Measurements from ENCODE around the gene TCEANC2.
"Not testable (repeated sequence)": the region's sequence is repeated elsewhere in the genome, so short reads cannot be mapped to it uniquely, and the experiment has no call there.

DNA sequence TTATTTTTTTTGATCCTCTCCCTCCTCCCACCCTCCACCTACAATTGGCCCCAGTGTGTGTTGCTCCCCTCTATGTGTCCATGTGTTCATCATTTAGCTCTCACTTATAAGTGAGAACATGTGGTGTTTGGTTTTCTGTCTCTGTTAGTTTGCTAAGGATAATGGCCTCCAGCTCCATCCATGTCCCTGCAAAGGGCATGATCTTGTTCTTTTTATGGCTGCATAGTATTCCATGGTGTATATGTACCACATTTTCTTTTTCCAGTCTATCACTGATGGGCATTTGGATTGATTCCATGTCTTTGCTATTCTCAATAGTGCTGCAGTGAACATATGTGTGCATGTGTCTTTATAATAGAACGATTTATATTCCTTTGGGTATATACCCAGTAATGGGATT lies 28.6 kb upstream of the TCEANC2 start:
- not testable (repeated sequence) for TF ChIP-seq POLR2A, EP300, POLR2AphosphoS5 (IDR thresholded peaks at IDR 0.05)
- TF ChIP-seq, protein P1, sequence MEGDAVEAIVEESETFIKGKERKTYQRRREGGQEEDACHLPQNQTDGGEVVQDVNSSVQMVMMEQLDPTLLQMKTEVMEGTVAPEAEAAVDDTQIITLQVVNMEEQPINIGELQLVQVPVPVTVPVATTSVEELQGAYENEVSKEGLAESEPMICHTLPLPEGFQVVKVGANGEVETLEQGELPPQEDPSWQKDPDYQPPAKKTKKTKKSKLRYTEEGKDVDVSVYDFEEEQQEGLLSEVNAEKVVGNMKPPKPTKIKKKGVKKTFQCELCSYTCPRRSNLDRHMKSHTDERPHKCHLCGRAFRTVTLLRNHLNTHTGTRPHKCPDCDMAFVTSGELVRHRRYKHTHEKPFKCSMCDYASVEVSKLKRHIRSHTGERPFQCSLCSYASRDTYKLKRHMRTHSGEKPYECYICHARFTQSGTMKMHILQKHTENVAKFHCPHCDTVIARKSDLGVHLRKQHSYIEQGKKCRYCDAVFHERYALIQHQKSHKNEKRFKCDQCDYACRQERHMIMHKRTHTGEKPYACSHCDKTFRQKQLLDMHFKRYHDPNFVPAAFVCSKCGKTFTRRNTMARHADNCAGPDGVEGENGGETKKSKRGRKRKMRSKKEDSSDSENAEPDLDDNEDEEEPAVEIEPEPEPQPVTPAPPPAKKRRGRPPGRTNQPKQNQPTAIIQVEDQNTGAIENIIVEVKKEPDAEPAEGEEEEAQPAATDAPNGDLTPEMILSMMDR (IDR thresholded peaks at IDR 0.05): not testable (repeated sequence)

All from suprapubic skin (tissue), 4 donors.